GM10266 (cell line): ENCODE data around the gene AUTS2.

Source experiments
- DNase-seq: peaks from one replicate; pipeline ENCODE4 v3.0.0; 2012; ENCODE audit errors: extremely low spot score
- TF ChIP-seq, protein P1 (sequence below): IDR thresholded peaks from 2 replicates; pipeline ENCODE4 v1.5.1; 2012; ENCODE audit warnings: mild to moderate bottlenecking, low read depth; ENCODE audit not compliant: control insufficient read depth, insufficient read depth; ENCODE audit errors: missing control alignments

AUTS2 gene

GRCh38 chr7:69770613-69771012, 172.3 kb downstream of the AUTS2 start:
- TF ChIP-seq, protein P1, sequence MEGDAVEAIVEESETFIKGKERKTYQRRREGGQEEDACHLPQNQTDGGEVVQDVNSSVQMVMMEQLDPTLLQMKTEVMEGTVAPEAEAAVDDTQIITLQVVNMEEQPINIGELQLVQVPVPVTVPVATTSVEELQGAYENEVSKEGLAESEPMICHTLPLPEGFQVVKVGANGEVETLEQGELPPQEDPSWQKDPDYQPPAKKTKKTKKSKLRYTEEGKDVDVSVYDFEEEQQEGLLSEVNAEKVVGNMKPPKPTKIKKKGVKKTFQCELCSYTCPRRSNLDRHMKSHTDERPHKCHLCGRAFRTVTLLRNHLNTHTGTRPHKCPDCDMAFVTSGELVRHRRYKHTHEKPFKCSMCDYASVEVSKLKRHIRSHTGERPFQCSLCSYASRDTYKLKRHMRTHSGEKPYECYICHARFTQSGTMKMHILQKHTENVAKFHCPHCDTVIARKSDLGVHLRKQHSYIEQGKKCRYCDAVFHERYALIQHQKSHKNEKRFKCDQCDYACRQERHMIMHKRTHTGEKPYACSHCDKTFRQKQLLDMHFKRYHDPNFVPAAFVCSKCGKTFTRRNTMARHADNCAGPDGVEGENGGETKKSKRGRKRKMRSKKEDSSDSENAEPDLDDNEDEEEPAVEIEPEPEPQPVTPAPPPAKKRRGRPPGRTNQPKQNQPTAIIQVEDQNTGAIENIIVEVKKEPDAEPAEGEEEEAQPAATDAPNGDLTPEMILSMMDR: no peak
- no peak for DNase-seq

- TF ChIP-seq, protein P1: no peak
- DNase-seq: no peak
Observed at GRCh38 chr7:69772718-69773436, 174.6 kb downstream of the AUTS2 start.

DNA sequence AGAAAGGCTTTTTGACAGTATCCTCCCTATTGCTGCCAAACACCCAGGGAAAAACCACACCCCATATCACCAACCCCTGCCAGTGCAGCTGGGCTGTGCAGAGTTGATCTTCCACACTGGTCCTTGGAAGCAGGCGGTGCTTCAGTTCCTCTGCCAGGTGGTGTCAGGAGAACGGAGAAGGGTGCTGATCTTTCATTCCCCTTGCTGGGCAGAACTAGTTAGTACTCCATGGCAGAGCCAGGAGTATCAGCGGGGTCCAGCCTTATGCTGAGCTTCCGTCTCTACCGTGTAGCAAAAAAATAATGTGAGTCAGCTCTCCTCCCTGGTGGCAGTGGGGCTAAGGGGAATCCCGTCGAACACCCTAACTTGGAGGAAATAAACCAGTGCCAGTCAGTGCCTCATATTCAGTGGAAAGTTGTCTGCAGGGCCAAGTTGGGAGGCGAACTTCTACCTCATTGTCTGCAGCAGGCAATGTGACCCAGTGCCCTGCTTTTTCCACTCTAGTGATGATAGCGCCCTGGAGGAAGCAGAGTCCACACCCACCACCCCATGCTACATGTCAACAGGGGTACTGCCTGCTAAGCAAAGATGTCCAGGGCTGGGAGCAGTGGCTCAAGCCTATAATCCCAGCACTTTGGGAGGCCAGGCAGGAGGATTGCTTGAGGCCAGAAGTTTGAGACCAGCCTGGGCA, 175.4 kb downstream of the AUTS2 start:
- DNase-seq: no peak
- TF ChIP-seq, protein P1: no peak

DNA sequence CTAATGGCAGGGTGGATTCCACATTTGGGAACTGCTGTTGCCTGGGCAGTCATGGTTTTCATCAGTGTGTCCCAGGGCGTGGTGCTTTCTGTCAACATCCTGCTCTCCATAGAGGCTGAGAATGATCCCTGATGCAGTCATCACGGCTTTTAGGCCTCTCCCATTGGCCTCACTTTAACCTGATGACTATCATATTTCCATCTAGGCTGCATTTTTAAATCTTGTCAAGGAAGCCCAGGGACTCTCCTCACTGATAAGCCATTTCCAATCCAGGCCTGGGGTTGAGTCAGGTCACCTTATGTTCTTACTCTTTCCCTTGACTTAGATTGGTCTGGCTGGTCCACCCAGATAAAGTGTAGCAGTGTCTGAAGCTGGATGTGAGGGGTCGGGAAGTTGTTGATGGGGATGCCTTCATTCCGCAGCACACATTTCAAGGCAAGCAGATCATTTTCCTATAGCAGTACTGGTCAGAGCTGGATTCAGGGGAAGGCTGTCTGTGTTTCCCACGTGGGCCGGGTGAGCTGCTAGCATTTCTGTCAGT, 177.0 kb downstream of the AUTS2 start:
- TF ChIP-seq, protein P1: no peak
- DNase-seq: no peak

GRCh38 chr7:69776611-69777010, 178.3 kb downstream of the AUTS2 start:
- DNase-seq: no peak
- TF ChIP-seq, protein P1: no peak

GRCh38 chr7:69778138-69778537, 179.9 kb downstream of the AUTS2 start:
- TF ChIP-seq, protein P1: no peak
- DNase-seq: no peak

GRCh38 chr7:69780379-69780778, 182.1 kb downstream of the AUTS2 start:
- TF ChIP-seq, protein P1: no peak
- DNase-seq: no peak
